Natural killer cell (primary cell): ENCODE results near the gene PRICKLE3. TPM values are rescaled to one million over a fixed set of nuclear protein-coding genes. Genes with fewer than 3 reads are reported as not detected.

Source experiments
- ATAC-seq, 3 donors: fragments of 150-1000 bp in 2 of 3; fragments of 200-7000 bp in 1 of 3; cut with Tn5 transposase; 1 replicate in 1 of 3; 2 replicates in 2 of 3; pipeline ENCODE4 v1.10.0; 2021; ENCODE audit warnings: mild to moderate bottlenecking in 2 of 3, moderate library complexity in 2 of 3
- DNase-seq, 2 donors: peaks; one replicate each; pipeline versions ENCODE4 v3.0.0 to v3.0.0-alpha.2; 2013 to 2021; ENCODE audit warnings: mixed read lengths in 1 of 2
- H3K27ac ChIP-seq: one replicate; pipeline ENCODE4 v1.5.1; 2013; ENCODE audit warnings: mild to moderate bottlenecking, low read length
- H3K27me3 ChIP-seq: one replicate; pipeline ENCODE4 v1.6.1; 2013; ENCODE audit warnings: low read length; ENCODE audit not compliant: control insufficient read depth, insufficient read depth
- H3K36me3 ChIP-seq: one replicate; pipeline ENCODE4 v1.6.1; 2013; ENCODE audit warnings: low read length; ENCODE audit not compliant: control insufficient read depth, insufficient read depth
- H3K4me1 ChIP-seq: one replicate; pipeline ENCODE4 v1.6.1; 2013; ENCODE audit warnings: low read length; ENCODE audit not compliant: control insufficient read depth, insufficient read depth
- H3K4me3 ChIP-seq: one replicate; pipeline ENCODE4 v1.5.1; 2013; ENCODE audit warnings: low read length
- H3K9me3 ChIP-seq: one replicate; pipeline ENCODE4 v1.6.1; 2013; ENCODE audit warnings: low read length; ENCODE audit not compliant: control insufficient read depth, insufficient read depth
- H3K27ac Mint-ChIP-seq, 2 donors: one replicate each; pipeline ENCODE4 v1.8.0; 2022; ENCODE audit warnings: mild to moderate bottlenecking in 2 of 2, mixed read lengths in 2 of 2, moderate library complexity in 1 of 2
- H3K27me3 Mint-ChIP-seq, 2 donors: one replicate each; pipeline ENCODE4 v1.8.0; 2022; ENCODE audit warnings: low read depth in 2 of 2, mixed read lengths in 2 of 2
- H3K36me3 Mint-ChIP-seq: one replicate; pipeline ENCODE4 v1.8.0; 2022; ENCODE audit warnings: mixed read lengths
- H3K4me1 Mint-ChIP-seq, 2 donors: one replicate each; pipeline ENCODE4 v1.8.0; 2022; ENCODE audit warnings: mixed read lengths in 2 of 2
- H3K4me3 Mint-ChIP-seq: one replicate; pipeline ENCODE4 v1.8.0; 2022; ENCODE audit warnings: mild to moderate bottlenecking, moderate library complexity, mixed read lengths
- H3K9me3 Mint-ChIP-seq, 2 donors: one replicate each; pipeline ENCODE4 v1.8.0; 2022; ENCODE audit warnings: mixed read lengths in 2 of 2
- WGBS: methylation state at CpG from one replicate; pipeline ENCODE4 v1.1.7; 2013; ENCODE audit warnings: missing lambda C conversion rate; ENCODE audit not compliant: insufficient coverage; 5-methylcytosine and 5-hydroxymethylcytosine counted together
- intact Hi-C: fragments of 100-400 bp; cut with micrococcal nuclease; formaldehyde crosslinking; loops from one replicate; pipeline ENCODE4 v1.14.2; 2022
- total RNA-seq, 4 donors: library from RNA; stranded (reverse); fragments of 120-200 nt in 1 of 4; gene quantifications; one replicate each; pipeline versions ENCODE4 v1.2.3 to v1.2.4, GENCODE V29; 2013 to 2022
- TF ChIP-seq, protein P1 (sequence below): fragments of 200-600 bp; IDR thresholded peaks from one replicate; pipeline ENCODE4 v1.8.0; 2022; ENCODE audit warnings: antibody characterized with exemption

Gene PRICKLE3
- total RNA-seq, 3 donors from 2014 or later (not counting 1 experiment from before 2014, with no cell fraction given), result 6.2 to 7.9 (median 6.3) TPM

DNA sequence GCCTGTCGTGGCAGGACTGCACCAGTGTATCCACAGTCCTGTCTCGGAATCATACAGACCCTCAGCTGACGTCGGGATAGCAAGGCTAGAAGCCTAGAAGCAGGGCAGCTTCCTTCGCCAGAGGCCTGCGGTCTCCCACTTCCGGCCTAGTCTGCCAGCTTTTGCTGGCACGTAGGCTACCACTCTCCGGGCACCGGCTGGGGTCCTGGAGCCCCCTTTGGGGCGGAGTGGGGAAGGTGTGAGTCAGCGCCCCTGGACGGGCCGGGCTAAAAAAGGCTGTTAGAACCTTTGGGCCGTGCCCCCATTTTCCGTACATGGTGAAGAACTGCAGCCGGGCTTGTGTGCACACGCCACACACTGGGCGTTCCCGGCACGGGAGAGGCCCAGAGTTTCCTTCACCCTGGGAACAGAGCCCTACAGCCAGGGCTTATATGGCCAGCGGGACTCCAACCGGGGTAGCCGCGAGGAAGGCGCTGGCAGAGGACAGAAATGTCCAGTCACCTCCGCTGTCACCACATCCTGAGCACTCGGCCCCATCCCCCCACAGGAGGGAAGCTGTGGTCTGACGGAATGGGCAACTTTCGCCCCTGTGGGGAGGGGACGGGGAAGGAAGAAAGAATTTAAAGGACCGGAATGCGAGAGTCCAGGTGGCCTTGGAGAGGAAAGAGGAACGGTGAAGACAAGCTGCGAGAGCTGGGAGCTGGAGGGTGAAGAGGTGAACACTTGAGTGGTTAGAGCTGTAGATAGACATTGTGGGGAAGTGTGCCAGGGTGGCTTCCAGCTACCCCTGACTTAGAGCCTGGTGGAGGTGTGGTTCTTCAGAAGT, 19.0 kb downstream of the PRICKLE3 start:
- Histone ChIP-seq H3K27me3 (no peaks in the 10 kb centered on the region), H3K27ac (peak overlapping the region; percentile 89), H3K4me1 (peaks cover 58% of the 10 kb centered on the region), H3K9me3 (no peaks in the 10 kb centered on the region), H3K36me3 (no peaks in the 10 kb centered on the region), H3K4me3 (peak overlapping the region; percentile 41)
- peak; percentile 39 to 61 (median 49) for ATAC-seq
- peak overlapping the region; percentile 92 to 93 for H3K27ac Mint-ChIP-seq
- 0% methylated on average over 32 of the region's 35 CpGs for WGBS
- no peaks in the 10 kb centered on the region for H3K27me3 Mint-ChIP-seq
- H3K36me3 Mint-ChIP-seq, result no peaks in the 10 kb centered on the region
- peak; percentile 65 to 80 for DNase-seq
- peak overlapping the region; percentile 90 for H3K4me3 Mint-ChIP-seq
- H3K9me3 Mint-ChIP-seq, result no peaks in the 10 kb centered on the region
- TF ChIP-seq, protein P1, sequence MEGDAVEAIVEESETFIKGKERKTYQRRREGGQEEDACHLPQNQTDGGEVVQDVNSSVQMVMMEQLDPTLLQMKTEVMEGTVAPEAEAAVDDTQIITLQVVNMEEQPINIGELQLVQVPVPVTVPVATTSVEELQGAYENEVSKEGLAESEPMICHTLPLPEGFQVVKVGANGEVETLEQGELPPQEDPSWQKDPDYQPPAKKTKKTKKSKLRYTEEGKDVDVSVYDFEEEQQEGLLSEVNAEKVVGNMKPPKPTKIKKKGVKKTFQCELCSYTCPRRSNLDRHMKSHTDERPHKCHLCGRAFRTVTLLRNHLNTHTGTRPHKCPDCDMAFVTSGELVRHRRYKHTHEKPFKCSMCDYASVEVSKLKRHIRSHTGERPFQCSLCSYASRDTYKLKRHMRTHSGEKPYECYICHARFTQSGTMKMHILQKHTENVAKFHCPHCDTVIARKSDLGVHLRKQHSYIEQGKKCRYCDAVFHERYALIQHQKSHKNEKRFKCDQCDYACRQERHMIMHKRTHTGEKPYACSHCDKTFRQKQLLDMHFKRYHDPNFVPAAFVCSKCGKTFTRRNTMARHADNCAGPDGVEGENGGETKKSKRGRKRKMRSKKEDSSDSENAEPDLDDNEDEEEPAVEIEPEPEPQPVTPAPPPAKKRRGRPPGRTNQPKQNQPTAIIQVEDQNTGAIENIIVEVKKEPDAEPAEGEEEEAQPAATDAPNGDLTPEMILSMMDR, result no peak
- peaks cover 22 to 44% of the 10 kb centered on the region in 2 donors for H3K4me1 Mint-ChIP-seq
- intact Hi-C loops, result loop anchor here (2.0 kb wide), 1 partner anchor 44 kb away; the partner anchor contains the start of gene GPKOW

DNA sequence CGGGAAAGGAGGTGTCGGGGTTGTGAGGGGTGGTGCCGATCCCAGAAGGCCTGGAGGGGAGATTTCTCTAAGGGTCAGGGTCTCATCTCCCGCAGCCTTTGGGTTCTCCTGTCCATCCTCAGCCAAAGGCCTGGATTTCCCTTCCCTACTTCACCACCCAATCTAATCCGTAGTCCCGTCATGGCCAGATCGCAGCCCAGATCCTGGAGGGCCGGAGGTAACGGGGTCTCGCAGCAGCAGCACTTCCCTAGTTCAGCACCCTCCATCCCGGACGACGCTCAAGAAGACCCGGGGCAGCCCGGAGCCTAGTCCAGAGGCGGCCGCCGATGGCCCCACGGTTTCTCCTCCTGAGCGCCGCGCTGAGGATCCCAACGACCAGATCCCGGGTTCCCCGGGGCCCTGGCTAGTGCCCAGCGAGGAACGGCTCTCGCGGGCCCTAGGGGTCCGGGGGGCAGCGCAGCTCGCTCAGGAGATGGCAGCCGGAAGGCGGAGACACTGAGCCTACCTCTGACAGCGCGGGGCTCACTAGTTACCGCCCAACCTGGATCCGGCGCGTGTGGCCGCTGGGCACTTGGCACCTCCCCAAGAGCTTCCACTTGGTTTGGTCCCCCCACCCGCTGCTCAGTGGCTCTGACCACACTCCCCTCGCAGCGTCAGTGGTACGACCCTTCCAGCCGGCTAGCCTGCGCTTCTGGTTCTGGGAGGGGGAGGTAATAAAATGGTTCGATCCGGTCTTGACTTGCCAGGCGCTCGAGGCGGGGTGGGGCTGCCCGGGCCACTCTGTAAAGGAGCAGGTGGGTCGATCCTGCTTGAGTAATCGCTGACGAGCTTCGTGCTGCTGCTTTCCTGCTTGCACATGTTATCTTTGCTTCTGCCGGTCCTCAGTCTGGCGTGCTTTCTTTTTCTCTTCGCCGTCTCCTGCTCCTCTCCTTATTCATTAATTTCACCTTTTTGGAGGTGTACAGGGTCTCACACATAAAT, 20.0 kb downstream of the PRICKLE3 start:
- H3K4me3 Mint-ChIP-seq, result peak overlapping the region; percentile 90
- DNase-seq (peak; percentile 64 to 83), ATAC-seq (peak; percentile 57 to 76 (median 63))
- H3K36me3 Mint-ChIP-seq, result no peaks in the 10 kb centered on the region
- Histone ChIP-seq H3K4me1 (peaks cover 49% of the 10 kb centered on the region), H3K36me3 (no peaks in the 10 kb centered on the region), H3K9me3 (no peaks in the 10 kb centered on the region), H3K27ac (peak overlapping the region; percentile 89), H3K4me3 (peak overlapping the region; percentile 41), H3K27me3 (no peaks in the 10 kb centered on the region)
- no peaks in the 10 kb centered on the region for H3K27me3 Mint-ChIP-seq
- WGBS, result 10% methylated on average over 58 of the region's 61 CpGs
- TF ChIP-seq, protein P1, result peak; percentile 16
- intact Hi-C loops, result loop anchor here (2.0 kb wide), 1 partner anchor 43 kb away; the partner anchor contains the start of gene GPKOW
- H3K27ac Mint-ChIP-seq, result peak overlapping the region; percentile 92 to 93
- H3K9me3 Mint-ChIP-seq, result no peaks in the 10 kb centered on the region
- peaks cover 22 to 44% of the 10 kb centered on the region in 2 donors for H3K4me1 Mint-ChIP-seq

DNA sequence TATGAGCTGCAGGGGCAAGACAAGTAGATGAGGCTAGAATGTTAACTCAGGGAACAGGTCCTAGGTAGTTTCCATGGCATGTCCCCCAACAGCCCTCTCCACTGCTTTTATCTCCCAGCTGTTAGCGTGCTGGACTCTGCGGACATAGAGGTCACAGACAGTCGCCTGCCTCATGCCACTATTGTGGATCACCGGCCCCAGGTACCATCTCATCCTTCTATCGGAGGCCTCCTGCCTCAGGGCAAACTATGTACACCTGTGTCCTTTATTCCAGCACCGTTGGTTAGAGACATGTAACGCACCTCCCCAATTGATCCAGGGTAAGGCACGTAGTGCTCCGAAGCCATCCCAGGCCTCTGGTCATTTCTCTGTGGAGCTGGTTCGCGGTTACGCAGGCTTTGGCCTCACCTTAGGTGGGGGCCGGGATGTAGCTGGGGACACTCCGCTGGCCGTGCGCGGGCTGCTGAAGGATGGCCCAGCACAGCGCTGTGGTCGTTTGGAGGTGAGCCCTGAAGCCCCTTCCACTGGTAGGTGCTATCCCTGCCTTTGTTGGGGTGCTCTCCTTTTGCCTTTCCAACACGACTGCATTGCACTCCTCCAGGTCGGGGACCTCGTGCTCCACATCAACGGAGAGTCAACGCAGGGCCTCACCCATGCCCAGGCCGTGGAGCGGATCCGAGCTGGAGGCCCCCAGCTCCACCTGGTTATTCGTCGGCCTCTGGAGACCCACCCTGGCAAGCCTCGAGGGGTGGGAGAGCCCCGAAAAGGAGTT, 21.4 kb downstream of the PRICKLE3 start:
- TF ChIP-seq, protein P1, result no peak
- peak overlapping the region; percentile 84 to 93 for H3K27ac Mint-ChIP-seq
- no peaks in the 10 kb centered on the region for H3K36me3 Mint-ChIP-seq
- ATAC-seq (no peak), DNase-seq (peak in 1 of 2 donors; percentile 6)
- Histone ChIP-seq H3K36me3 (no peaks in the 10 kb centered on the region), H3K4me1 (peaks cover 49% of the 10 kb centered on the region), H3K27me3 (no peaks in the 10 kb centered on the region), H3K27ac (no peak overlapping the region), H3K4me3 (no peak overlapping the region), H3K9me3 (no peaks in the 10 kb centered on the region)
- H3K4me1 Mint-ChIP-seq, result peaks cover 22 to 44% of the 10 kb centered on the region in 2 donors
- H3K4me3 Mint-ChIP-seq, result peak overlapping the region; percentile 73
- no peaks in the 10 kb centered on the region for H3K27me3 Mint-ChIP-seq
- 98% methylated on average over 31 of the region's 31 CpGs for WGBS
- intact Hi-C loops, result no loop called here
- no peaks in the 10 kb centered on the region for H3K9me3 Mint-ChIP-seq
